HG03558 (cell line): Measurements from ENCODE around the gene OR2T8.

Experiments
- ATAC-seq: cut with Tn5 transposase; IDR thresholded peaks from one replicate; pipeline ENCODE4 v1.9.1; 2021; ENCODE audit warnings: moderate number of reproducible peaks; ENCODE audit not compliant: unreplicated experiment; ENCODE audit errors: extremely low read depth

OR2T8 gene

GRCh38 chr1:247953408-247953807 is 33.4 kb downstream of the OR2T8 start:
- no peak for ATAC-seq

- no peak for ATAC-seq
Observed at GRCh38 chr1:247961791-247962190, 41.7 kb downstream of the OR2T8 start.

- no peak for ATAC-seq
Observed at GRCh38 chr1:247962911-247963588, 43.0 kb downstream of the OR2T8 start.

- no peak for ATAC-seq
Observed at GRCh38 chr1:247964933-247965332, 44.9 kb downstream of the OR2T8 start, which contains the start of gene OR2AK2. Gene OR2AK2 (plus strand): TSS chr1:247965233. CDS start chr1:247965377, 144 bp downstream.

- peak; percentile 44 for ATAC-seq
Observed at GRCh38 chr1:247966532-247967204, 46.6 kb downstream of the OR2T8 start.
